Amygdala (tissue), 56 donors: Measurements from ENCODE around the gene TNFSF11.
A peak's percentile ranks its signal among the peaks of the same experiment; 100 is the strongest.

Source experiments
- DNase-seq, 56 donors: peaks; one replicate each; lab custom pipeline; 2025; lab: John Stamatoyannopoulos, UW

The TNFSF11 gene

DNA sequence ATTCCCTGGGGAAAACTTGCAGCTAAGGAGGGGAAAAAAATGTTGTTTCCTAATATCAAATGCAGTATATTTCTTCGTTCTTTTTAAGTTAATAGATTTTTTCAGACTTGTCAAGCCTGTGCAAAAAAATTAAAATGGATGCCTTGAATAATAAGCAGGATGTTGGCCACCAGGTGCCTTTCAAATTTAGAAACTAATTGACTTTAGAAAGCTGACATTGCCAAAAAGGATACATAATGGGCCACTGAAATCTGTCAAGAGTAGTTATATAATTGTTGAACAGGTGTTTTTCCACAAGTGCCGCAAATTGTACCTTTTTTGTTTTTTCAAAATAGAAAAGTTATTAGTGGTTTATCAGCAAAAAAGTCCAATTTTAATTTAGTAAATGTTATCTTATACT is 33.6 kb downstream of the TNFSF11 start:
- no peak for DNase-seq

DNA sequence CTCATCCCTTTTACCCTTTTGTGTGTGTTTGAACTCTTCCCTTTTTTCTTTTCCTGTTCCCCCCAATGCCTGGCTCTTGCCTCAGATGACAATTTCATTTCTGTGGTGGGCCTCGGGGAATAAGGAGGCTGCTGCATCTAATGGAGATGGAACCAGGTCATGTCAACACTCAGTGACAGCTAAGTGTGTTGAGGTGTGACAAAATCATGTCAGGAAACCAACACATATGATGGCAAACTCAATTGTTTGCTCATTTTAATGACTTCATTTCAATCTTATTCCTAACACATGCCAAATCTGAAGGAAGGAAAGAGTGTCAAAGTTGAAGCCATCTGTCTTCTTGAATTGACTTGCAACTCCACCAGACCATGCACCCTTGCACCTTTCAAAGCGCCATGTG is 36.7 kb downstream of the TNFSF11 start:
- no peak for DNase-seq

DNA sequence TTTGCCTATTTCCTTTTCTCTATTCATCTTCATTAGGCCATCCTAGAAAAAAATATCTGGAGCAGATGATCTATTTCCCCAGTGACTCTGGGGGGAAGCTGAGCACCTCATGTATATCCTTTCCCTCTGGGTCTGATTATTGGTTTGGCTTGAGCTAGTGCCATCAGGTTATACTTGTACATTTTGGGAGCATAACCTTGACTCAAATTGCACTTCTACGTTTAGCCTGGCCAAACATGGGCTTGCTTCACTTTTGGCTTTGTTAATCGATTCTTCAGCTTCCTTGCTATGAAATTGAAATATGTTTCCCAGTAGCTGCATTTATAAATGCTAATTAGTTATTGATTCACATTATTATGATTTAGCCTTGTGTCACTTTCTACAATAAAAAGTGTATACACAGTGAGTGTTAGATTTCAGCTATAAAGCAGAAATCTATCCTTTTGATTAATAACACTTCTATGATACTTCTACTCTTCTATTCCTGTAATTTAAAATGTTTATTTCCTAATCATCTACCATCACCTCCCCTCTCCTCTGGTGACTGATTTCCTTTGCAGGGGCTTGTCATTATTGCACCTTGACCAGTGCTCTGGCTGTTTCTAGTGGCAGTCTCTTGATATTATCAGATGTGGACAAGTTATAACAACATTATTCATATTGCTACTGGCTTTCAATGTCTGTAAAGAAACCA is 37.3 kb downstream of the TNFSF11 start:
- DNase-seq: no peak

DNA sequence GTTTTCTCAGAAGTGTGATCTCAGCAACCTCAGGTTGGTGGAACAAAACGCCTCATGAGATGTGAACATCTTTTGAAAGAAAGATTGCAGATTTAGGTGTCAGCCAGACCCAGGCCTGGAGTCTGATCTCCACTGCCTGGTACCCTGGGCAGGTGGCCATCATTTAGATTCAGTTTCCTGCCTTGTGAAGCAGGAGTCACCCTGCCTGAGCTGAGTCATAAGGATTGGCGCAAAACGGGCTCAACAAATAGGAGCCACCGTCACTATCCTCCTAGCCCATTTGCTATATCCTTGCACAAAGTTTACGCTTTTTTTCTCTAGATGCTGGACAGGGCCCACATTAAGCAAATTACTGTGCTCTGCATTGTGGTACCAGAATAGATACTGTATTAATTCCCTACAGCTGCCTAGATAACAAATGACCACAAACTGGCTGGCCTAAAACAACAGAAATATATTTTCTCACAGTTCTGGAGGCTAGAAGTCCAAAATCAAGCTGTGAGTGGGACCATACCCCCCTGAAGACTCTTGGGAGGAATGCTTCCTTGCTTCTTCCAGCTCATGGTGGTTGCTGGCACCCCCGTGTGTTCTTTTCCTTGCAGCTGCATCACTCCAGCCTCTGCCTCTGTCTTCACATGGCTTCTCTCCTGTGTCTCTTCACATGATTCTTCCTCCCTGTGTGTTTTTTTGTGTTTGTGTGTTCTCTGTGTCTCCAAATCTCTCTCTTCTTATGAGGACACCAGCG is 38.2 kb downstream of the TNFSF11 start:
- DNase-seq: no peak

DNA sequence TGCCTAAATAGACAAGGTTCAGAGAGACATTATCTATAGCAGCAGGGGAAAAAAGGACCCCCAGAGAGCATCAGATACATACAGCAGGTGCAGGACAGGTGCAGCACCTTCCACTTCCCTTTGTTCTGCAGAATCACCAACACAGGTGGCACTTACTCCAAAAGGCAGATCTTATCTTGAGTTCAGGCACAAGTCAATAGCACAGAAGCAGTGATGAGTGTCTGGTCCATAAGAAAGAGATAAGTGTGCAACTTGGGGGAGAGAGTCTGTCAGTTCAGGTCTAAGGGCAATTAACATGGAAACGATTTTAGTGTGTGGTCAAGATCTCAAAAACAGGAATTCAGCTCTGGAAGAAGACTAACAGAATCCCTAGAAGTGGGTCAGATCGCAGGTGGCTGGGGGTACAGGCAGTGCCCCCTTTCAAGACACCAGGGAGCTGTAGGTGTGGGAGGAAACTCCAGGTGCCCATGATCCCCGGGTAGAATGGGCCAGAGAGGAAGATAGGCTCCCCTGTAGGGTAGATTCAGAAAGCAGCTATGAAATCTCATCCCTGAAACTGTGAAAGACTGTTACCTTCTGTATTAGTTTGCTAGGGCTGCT is 40.6 kb downstream of the TNFSF11 start:
- DNase-seq: no peak

DNA sequence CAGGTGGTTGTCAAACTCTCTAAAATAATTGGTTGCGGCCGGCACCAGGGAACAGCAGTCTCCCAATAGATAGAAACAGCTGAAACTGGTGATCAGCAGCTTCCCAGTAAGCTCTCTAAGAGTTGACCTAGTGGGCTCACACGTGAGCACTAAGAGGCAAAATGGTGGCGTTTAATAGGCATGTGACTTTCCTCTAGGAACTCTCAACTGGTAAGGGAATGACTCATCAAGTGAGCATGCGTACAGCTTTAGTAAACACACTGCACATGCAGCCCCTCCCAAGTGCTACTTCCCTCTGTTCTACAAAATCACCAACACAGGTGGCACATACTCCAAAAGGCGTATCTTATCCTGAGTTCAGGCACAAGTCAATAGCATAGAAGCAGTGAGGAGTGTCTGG is 41.7 kb downstream of the TNFSF11 start:
- DNase-seq: no peak

DNA sequence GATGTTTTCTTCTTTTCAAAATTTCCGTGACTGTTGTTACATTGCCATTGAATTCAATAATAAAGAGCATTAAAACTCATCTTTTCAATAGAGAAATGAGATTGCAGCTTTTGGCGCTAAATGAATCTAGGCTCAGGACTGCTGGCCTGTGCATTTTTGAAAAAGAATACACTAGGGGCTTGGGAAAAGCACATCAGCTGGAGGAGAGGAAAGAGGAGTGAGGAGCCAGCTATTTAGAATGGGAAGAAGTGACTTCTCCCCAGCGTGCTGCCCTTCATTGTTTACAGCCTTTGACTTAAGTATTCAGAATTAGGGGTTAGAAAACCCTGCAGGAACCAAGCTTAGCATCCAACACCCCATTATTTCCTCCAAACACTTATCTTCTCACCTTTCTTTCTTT is 43.3 kb downstream of the TNFSF11 start:
- no peak for DNase-seq

DNA sequence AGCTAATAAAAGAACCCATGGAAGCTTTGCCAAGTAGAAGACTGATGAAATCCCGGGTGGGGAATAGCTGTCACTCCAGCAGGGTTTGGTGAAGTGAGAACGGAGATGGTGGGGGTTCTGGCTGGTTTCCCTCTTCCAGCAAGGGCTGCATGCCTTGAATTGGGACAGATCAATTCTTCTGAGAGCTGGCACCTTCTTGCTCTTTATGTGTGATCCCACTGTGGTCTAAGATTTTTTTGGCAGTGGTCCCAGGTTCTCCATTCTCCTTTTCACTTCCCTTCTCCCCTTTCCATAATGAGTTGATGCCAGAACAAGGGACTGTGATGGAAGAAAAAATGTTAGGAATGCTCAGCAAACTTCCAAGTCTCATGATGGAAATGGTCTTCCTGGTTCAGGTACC is 50.0 kb downstream of the TNFSF11 start:
- DNase-seq: peak in 1 of 56 donors; percentile 2

DNA sequence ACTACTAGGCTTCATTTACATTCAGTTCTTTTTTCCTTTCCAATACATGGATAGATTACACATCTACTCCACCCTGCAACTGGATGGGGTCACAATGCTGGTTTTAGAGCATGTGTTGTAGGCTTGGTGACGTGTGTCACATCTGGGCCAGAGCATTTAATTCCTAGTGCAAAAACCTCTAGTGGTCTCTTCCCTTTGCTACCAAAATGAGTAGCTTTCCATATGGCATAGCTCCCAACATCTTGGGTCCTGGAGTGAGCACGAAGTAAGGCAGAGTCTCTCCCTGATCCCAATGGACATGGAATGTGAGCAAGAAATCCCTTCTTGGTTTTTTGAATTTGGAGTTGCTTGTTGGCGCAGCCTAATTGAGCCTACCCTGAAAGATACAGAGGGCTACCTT is 51.7 kb downstream of the TNFSF11 start:
- no peak for DNase-seq

DNA sequence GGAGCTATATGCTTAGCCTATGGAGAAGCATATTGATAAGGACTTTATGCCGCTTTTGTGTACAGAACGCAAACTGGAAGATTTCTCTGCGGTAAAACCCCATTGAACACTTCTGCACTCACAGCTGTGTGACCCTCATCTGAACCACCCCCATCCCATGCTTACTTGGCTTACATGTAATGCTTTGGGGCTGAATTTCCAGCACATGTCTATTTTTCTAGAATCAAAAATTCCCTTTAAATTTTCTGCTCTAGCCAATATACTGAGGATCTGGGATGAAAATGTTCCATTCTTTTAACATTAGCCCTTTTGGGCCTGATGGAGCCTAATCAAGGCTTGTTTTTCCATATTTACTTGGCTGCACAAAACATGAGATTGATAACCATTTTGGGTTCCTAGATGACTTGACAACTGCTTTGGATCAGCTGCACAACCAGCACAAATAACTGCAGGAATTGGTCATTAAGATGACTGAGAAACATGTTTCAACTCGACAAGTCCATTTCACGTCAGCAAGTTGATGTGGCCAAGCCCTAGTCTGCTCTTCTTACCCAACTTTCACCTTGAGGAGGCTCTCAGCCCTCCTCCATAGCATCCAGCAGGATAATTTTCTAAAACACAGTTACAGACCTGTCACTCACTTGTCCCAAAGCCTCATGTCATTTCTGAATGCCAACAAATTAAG is 52.4 kb downstream of the TNFSF11 start:
- no peak for DNase-seq

DNA sequence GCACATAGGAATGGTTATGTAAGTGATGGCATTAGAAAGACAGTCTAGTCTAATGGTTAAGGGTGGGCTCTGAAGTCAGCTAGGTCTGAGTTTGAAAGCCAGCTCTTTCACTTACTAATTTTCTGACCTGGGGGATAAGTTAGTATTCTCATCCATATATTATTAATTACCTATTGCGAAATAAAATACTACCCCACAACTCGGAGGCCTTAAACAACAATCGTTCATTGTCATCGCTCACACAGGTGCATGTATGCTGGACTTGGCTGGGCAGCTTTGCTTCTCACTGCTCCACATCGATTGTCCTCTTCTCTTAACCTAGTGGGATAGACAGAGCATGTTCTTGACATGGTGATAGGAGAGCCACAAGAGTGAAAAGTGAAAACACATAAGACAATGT is 54.7 kb downstream of the TNFSF11 start:
- no peak for DNase-seq

DNA sequence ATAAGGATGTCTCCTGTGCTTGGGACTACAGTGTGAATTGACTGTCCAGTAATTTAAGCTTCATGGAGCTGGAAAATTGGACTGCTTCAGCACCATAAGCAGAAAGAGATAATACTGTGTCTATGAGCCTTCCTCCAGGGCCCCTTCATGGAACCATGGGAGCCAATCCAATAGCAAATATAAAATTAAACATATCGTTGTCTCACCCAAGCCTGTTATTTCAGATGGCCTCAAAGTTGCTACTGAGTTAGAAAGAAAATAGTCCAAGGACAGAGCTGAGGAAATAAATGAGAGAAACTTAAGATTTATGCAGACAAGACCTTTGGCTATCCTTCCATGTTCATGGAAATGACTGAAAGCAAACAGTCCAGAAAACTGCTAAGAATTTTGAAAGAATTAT is 57.2 kb downstream of the TNFSF11 start:
- DNase-seq: no peak

DNA sequence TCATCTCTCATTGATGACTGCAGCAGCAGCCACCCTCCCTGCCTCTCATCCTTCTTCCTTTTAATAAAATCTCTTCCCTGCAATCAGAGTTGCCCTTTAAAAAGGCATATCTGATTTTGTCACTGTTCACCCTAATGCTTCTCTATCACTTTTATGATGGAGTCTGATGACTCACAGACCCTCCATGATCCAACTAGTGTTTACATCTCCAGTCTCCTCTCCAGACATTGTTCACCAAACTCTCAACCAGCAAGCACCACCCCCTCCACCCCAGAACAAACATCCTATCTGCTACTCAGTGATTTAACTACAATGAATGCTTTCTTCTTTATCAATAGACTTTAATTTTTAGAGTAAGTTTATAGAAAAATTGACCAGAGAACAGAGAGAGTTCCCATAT is 59.5 kb downstream of the TNFSF11 start:
- no peak for DNase-seq

DNA sequence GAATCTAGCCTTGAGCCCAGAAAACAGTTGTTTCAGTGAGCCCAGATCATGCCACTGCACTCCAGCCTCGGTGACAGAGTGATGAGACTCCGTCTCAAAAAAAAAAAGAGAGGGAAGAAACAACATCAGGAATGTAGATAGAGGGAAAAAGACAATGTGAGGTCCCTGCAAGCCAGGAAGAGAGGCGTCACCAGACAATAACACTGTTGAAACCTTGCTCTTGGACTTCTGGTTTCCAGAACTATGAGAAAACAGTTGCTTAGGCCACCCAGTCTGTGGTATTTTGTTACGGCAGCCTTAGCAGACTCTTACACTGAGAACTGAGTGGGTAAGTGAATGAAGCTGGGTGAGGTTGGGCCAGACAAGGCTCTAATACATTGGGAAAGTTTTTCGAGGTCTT is 64.1 kb downstream of the TNFSF11 start:
- no peak for DNase-seq

DNA sequence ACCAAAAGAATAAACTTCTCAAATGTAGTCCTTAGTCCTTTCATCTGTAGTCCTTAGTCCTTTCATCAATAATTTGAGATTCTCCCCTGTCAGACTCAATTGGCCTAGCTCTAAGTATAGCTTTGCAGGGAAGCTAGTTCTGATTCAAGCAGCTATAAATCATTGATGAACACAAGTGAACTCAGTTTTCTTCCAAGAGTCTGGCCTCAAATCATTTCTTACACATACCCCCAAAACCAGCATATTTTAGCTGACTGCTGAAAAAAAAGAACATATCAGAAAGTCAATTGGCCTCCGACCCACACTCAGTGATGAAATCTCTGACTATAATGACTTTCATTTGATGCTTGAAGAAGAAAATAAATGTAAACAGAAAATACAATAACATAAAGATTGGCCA is 64.9 kb downstream of the TNFSF11 start:
- no peak for DNase-seq

DNA sequence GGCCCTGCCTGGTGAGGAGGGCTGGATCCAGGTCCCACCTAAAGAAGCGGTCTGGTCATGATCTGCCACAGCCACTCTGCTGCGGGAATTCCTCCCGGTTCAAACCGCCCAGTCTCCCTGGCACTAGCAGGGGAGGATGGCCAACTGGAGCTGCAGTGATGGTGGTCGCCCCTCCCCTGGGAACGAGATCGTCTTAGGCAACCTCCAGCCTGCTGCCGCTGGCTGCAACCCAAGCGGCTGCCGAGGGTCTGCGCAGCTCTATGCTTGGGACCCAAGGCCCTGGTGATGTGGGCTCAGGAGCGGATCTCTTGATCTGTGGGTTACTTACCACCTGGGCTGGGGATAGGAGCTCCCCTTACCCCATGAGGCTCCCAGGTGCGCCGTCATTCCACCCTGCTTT is 69.1 kb downstream of the TNFSF11 start:
- no peak for DNase-seq

DNA sequence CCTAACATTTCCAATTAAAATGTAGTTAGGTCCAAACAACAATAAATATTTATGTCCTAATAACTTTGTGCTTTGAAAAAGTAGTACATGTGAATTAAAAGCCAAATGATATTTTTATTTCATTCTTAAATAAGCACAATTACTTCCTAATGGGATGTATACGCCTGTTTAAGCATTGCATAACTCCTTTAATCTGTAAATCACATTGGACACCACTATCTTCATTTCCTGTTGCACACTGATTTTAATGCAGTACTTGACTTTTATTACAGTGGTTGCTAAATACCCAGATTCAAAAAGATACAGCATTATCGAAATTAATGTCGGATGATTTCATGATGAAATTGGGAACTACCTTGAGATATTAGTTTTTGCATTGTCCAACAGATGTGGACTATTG is 70.9 kb downstream of the TNFSF11 start:
- DNase-seq: no peak

DNA sequence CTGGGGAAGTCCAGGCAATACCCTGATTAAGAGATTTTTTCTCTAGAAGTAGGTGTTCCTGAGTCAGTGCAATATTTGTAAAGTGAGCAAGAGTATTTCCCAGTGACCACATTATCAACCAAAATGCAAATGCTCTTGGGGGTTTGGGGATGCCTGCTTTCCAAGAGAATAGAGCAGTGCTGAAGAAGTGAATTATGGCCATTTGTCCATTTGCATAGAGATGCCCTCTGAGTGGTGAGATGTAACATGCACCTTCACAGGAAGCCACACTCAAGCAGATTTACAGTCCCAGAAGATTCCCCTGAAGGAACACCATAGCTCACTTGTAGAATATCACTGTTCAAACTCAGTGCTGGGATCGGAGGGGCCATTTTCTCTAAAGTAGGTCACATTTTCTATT is 71.8 kb downstream of the TNFSF11 start:
- DNase-seq: no peak

DNA sequence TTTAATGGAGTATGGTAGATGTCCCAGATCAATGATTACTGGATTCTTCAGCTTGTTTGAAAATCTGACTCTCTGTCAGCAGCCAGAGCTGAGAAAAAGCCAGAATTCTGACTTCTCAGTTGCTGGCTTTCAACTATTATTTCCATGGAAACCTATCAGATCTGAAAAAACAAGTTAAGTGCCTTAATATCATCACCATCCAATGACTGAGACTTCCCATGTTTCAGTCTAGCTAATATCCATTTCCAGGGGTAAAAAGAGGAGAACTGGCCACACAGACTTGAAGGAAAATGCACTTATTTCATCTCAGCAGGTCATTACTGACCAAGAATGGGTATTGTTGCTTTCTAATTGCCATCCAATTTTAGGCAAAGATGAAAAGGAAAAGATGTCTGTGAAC is 75.2 kb downstream of the TNFSF11 start:
- DNase-seq: no peak

DNA sequence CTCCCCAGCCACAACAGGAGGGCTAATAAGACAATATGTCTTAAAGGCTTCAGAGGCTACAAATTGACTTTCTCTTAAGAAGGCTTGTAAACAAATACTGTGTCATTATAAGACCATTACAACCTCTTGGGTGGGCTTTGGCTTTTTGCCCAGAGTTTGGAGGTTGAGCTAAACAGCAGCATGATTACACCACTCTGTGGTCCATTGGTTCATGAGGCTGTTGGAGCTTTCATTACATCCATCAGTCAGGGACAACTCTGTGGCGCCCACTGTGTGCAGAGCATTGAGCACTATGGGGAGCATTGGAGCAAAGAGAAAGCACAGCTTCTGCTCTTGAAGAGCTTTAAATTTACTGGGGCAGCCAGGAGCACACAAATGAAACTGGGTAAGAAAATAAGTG is 75.9 kb downstream of the TNFSF11 start:
- no peak for DNase-seq

DNA sequence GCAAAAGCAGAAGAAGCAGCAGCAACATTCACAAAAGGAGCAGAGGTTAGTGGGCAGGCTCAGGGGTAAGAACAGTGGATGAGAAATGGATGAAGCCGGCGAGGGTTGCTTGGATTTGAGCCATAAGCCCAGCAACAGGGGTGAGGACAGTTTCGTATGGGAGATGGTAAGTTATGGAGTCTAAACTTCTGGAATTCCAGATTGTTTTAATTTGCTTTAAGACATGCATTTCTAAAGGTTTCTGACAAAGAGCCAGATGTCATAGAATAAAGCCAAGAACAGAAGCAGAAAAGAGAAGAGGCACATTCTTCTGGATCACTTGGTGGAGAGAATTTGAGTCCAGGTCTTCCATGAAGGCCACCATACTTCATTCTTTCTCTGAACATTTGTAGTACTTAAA is 76.6 kb downstream of the TNFSF11 start:
- DNase-seq: no peak
